Chondrocyte (in vitro differentiated cells): ENCODE measurements around the gene TIPRL. TPM values are rescaled to one million over a fixed set of nuclear protein-coding genes. Genes with fewer than 3 reads are reported as not detected.
A peak's percentile ranks its signal among the peaks of the same experiment; 100 is the strongest.
"Not testable (repeated sequence)": the region's sequence is repeated elsewhere in the genome, so short reads cannot be mapped to it uniquely, and the experiment has no call there.

Source experiments
- DNase-seq: peaks from one replicate; pipeline ENCODE4 v3.0.0; 2021; ENCODE audit warnings: mixed read lengths, low spot score
- H3K27ac Mint-ChIP-seq: one replicate; pipeline ENCODE4 v1.8.0; 2021; ENCODE audit warnings: mild to moderate bottlenecking, moderate library complexity, mixed read lengths; ENCODE audit not compliant: unreplicated experiment
- H3K27me3 Mint-ChIP-seq: 2 replicates; pipeline ENCODE4 v1.8.0; 2021; ENCODE audit warnings: low read depth, mixed read lengths
- H3K36me3 Mint-ChIP-seq: 2 replicates; pipeline ENCODE4 v1.8.0; 2021; ENCODE audit warnings: low read depth, mixed read lengths
- H3K4me1 Mint-ChIP-seq: 2 replicates; pipeline ENCODE4 v1.8.0; 2021; ENCODE audit warnings: low read depth, mild to moderate bottlenecking, mixed read lengths
- H3K4me3 Mint-ChIP-seq: one replicate; pipeline ENCODE4 v1.8.0; 2021; ENCODE audit warnings: mild to moderate bottlenecking, moderate library complexity, mixed read lengths; ENCODE audit not compliant: unreplicated experiment
- H3K9me3 Mint-ChIP-seq: 2 replicates; pipeline ENCODE4 v1.8.0; 2021; ENCODE audit warnings: low read depth, mixed read lengths
- total RNA-seq: library from RNA; stranded (reverse); gene quantifications from 3 replicates; pipeline ENCODE4 v1.2.1, GENCODE V29; 2021
- TF ChIP-seq, protein P1 (sequence below): fragments of 200-600 bp; sonication (generic); IDR thresholded peaks from 2 replicates; pipeline ENCODE4 v1.5.0; 2021; ENCODE audit warnings: antibody characterized with exemption, mild to moderate bottlenecking, moderate library complexity

The TIPRL gene
- total RNA-seq, 1 donor from 2014 or later: 37.4 TPM

DNA sequence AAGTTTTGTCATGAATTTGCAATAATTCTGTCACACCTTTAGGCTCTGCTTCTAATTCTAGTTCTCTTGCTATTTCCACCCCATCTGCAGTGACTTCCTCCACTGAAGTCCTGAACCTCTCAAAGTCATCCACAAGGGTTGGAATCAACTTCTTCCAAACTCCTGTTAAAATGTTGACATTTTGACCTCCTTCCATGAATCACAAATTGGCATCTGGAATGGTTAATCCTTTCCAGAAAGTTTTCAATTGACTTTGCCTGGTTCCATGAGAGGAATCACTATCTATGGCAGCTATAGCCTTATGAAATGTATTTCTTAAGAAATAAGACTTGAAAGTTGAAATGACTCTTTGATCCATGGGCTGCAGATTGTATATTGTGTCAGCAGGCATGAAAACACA, 27.3 kb downstream of the TIPRL start:
- H3K4me1 Mint-ChIP-seq: no peaks in the 10 kb centered on the region
- no peak overlapping the region for H3K27ac Mint-ChIP-seq
- no peak for DNase-seq
- H3K27me3 Mint-ChIP-seq: no peaks in the 10 kb centered on the region
- no peak overlapping the region for H3K4me3 Mint-ChIP-seq
- H3K9me3 Mint-ChIP-seq: peaks cover 13% of the 10 kb centered on the region
- H3K36me3 Mint-ChIP-seq: peaks cover 13% of the 10 kb centered on the region
- TF ChIP-seq, protein P1, sequence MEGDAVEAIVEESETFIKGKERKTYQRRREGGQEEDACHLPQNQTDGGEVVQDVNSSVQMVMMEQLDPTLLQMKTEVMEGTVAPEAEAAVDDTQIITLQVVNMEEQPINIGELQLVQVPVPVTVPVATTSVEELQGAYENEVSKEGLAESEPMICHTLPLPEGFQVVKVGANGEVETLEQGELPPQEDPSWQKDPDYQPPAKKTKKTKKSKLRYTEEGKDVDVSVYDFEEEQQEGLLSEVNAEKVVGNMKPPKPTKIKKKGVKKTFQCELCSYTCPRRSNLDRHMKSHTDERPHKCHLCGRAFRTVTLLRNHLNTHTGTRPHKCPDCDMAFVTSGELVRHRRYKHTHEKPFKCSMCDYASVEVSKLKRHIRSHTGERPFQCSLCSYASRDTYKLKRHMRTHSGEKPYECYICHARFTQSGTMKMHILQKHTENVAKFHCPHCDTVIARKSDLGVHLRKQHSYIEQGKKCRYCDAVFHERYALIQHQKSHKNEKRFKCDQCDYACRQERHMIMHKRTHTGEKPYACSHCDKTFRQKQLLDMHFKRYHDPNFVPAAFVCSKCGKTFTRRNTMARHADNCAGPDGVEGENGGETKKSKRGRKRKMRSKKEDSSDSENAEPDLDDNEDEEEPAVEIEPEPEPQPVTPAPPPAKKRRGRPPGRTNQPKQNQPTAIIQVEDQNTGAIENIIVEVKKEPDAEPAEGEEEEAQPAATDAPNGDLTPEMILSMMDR: no peak

DNA sequence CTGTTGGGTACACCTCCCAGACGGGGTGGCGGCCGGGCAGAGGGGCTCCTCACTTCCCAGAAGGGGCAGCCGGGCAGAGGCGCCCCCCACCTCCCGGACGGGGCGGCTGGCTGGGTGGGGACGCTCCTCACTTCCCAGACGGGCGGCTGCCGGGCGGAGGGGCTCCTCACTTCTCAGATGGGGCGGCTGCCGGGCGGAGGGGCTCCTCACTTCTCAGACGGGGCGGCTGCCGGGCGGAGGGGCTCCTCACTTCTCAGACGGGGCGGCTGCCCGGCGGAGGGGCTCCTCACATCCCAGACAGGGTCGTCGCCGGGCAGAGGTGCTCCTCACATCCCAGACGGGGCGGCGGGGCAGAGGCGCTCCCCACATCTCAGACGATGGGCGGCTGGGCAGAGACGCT, 28.9 kb downstream of the TIPRL start:
- H3K27ac Mint-ChIP-seq, H3K4me1 Mint-ChIP-seq, H3K4me3 Mint-ChIP-seq, H3K27me3 Mint-ChIP-seq, DNase-seq: not testable (repeated sequence)
- Mint-ChIP-seq H3K9me3 (peaks cover 25% of the 10 kb centered on the region), H3K36me3 (peaks cover 16% of the 10 kb centered on the region)

DNA sequence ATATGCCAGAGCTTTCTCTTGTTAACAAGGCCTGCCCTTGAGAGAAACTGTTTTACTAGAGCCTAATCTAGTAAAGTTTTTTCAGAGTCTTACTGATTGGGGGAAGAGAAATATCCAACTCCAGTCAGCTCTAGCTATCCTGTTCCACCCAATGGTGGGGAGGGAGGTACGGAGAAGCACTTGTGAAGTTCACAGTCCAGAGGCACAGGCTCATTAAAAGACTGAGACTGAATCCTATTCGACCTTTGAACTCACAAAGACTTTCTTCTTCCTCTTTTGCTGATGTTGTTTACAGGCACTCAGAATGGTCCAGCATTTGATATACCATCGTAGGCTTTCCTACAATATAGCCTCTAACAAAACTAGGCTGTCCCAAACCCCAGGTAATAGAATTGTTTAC, 31.6 kb downstream of the TIPRL start:
- H3K4me3 Mint-ChIP-seq: no peak overlapping the region
- H3K27me3 Mint-ChIP-seq: no peaks in the 10 kb centered on the region
- peaks cover 17% of the 10 kb centered on the region for H3K36me3 Mint-ChIP-seq
- TF ChIP-seq, protein P1: no peak
- H3K4me1 Mint-ChIP-seq: peaks cover 4% of the 10 kb centered on the region
- H3K9me3 Mint-ChIP-seq: peaks cover 32% of the 10 kb centered on the region
- no peak overlapping the region for H3K27ac Mint-ChIP-seq
- no peak for DNase-seq

DNA sequence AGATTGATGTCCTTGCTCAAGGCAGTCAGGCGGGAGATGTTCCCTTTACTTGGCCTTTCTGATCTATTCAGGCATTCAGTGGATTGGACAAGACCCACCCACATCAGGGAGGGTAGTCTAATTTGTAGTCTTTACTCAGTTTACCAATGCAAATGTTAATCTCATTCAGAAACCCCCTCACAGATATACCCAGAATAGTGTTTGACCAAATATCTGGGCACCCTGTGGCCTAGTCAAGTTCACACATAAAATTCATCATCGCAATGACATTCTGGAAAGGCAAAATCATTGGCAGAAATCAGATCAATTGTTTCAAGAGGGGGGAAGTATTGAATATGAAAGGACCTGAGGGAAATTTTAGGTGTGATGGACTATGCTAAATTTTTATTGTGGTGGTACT, 34.6 kb downstream of the TIPRL start:
- peaks cover 10% of the 10 kb centered on the region for H3K36me3 Mint-ChIP-seq
- TF ChIP-seq, protein P1: no peak
- H3K9me3 Mint-ChIP-seq: peaks cover 25% of the 10 kb centered on the region
- H3K27me3 Mint-ChIP-seq: no peaks in the 10 kb centered on the region
- DNase-seq: no peak
- no peak overlapping the region for H3K4me3 Mint-ChIP-seq
- H3K27ac Mint-ChIP-seq: no peak overlapping the region
- H3K4me1 Mint-ChIP-seq: peaks cover 13% of the 10 kb centered on the region

DNA sequence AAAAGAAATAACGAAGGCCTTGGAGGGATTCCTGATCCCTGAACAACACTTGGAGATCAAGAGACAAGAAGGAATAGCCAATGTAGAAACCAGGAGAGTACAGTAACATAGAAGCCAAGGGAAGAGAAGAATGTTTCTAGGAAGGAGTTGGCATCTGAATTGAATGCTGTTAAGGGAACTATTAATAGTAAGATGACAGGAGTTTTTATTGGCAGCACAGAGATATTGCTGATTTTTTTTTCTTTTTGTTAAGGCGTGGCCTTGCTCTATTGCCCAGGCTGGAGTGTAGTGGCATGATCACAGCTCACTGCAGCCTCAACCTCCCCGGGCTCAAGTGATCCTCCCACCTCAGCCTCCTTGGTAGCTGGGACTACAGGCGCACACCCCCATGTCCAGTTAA, 37.4 kb downstream of the TIPRL start:
- Mint-ChIP-seq H3K4me3 (no peak overlapping the region), H3K4me1 (peaks cover 13% of the 10 kb centered on the region), H3K9me3 (peaks cover 20% of the 10 kb centered on the region), H3K27ac (peak overlapping the region; percentile 52), H3K27me3 (no peaks in the 10 kb centered on the region), H3K36me3 (peaks cover 10% of the 10 kb centered on the region)
- TF ChIP-seq, protein P1: no peak
- DNase-seq: no peak

DNA sequence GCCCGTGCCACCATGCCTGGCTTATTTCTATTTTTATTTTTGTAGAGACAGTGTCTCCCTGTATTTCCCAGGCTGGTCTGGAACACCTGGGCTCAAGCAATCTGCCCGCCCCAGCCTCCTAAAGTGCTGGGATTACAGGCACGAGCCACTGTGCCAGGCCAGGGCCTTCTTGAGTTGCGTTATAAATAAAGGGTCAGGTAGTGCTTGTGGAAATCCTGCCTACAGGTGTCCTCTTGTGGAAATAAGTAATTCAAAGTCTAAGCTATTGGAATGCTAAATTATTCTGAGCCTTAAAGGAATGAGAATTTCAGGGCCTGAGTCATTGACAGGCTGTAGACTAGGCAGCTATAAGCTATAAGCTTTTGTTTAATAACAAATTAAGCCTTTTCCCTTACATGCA, 38.9 kb downstream of the TIPRL start:
- TF ChIP-seq, protein P1: no peak
- no peak for DNase-seq
- Mint-ChIP-seq H3K36me3 (peaks cover 5% of the 10 kb centered on the region), H3K4me1 (peaks cover 8% of the 10 kb centered on the region), H3K27me3 (no peaks in the 10 kb centered on the region), H3K4me3 (no peak overlapping the region), H3K9me3 (peaks cover 9% of the 10 kb centered on the region), H3K27ac (no peak overlapping the region)
